Activated T-cell treated with anti-CD3 and anti-CD28 coated beads, Interleukin-2, amount 50 U/mL, for 48 hours (primary cell): ENCODE data around the gene STX5.
"Not testable (repeated sequence)": the region's sequence is repeated elsewhere in the genome, so short reads cannot be mapped to it uniquely, and the experiment has no call there.

Source experiments
- DNase-seq, 2 experiments: peaks; one replicate each; pipeline ENCODE4 v3.0.0-alpha.2; 2020

STX5 gene

DNA sequence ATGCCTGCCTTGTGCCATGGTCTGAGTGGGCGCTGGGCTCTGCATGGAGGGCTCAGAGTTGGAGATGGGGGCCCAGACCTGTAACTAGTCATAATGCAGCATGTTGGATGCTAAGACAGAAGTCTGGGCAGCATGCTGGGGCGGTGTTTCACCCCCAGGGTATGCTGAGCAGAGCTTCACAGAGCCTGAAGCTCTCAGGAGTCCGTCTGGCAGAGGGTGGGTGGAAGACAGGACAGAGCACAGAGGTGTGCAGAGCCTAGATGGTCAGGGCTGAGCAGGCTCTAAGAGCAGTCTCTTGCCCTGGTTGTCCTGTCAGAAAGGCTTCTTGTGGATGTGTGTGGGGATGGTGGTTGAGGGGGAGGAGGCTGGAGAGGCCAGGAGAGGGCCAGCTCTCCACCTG lies 53.4 kb downstream of the STX5 start:
- DNase-seq = no peak

DNA sequence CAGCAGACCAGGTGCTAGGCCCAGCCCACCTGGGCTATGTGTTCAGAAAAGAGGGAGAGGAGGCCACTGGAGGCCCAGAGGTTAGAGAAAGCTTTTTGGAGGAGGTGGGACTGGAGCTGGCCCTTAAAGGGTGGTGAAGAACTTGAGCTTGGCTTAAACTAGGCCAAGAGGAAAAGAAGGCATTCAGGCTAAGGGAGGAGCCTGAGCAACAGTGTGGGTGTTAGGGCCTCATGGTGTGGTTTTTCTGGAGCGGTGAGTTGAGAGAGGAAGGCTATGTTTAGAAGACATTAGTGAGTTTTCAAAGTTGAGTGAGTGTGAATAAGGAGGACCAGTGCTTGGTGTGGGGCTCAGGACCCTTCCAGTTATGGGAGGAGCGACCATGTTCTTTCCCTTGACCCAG lies 54.5 kb downstream of the STX5 start:
- peak in 1 of 2 experiments; percentile 44 for DNase-seq

DNA sequence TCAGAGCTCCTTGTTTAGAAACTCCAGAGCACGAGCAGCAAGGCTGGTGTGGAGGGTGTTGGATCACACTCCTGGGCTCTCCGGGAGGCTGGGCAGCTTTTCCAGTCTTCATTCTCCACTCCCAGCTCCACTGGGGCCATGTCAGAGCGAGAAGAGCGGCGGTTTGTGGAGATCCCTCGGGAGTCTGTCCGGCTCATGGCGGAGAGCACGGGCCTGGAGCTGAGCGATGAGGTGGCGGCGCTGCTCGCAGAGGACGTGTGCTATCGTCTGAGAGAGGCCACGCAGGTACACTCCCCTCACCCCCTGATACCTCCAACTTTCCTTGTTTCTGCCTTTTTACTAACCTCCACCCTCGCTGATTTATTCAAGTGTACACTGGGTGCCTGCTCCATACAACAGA lies 56.2 kb downstream of the STX5 start:
- no peak for DNase-seq

DNA sequence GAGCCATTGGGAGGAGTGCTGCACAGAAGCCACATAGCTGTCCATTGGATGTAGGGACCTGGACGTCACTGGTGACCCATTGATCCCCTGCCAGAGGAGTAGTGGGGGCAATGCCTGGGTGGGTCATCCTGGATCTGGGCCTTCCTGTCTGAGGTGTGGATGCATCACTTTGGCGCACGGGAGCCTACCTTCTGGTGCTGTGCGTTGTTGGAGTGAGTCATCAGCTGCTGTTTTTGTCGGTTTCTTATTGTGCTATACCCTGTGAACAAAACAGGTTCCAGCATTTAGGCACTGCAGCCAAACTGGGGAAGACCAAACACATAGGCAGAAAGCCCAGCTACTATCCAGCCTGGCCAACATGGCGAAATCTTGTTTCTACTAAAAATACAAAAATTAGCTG lies 57.4 kb downstream of the STX5 start:
- DNase-seq = no peak

DNA sequence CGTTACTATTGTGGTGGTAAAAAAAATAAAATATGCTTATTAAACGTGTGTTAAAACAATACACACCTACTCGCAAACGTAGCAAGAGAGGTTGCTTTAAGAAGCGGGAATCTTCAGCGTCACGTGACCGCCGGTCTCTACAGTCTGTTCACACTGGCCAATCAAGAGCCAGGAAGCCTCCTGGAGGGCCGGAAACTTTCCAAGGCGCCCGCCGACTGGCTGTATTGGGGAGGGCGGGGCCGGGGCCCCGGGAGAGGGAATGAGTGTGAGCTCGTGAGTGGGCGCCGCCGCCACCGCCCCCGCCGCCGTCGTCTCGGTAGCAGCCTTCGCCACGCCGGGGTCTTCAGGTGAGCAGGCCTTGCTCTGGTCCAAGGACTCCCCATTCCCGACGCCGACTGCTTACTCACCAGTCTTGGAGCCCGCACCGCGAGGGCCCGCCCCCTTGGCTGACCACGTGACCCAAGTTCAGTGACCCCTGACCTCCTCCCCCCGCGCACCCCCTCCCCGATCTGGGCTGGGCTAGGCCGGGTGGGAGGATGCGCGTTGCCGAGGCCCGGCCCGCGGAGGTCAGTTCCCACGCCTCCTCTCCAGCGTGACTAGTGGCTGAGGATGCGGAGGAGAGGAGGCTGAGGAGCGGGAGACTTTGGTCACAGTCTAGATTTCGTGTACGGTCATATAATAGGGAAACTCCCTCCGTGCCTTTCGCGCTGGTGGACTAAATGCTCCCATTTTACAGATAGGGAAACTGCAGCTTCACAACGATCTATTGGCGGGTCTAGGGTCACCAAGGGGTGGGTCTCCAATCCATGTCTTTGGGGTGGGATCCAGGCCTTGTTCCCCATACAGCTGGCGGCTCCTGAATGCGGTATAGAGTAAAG lies 60.5 kb downstream of the STX5 start, which contains the start of gene TAF6L:
Gene TAF6L, plus strand, starts transcription at position 253 of the 878 bp plus-strand sequence. CDS start 4,388 bp downstream, outside the sequence.
- peak; percentile 98 to 99 for DNase-seq

DNA sequence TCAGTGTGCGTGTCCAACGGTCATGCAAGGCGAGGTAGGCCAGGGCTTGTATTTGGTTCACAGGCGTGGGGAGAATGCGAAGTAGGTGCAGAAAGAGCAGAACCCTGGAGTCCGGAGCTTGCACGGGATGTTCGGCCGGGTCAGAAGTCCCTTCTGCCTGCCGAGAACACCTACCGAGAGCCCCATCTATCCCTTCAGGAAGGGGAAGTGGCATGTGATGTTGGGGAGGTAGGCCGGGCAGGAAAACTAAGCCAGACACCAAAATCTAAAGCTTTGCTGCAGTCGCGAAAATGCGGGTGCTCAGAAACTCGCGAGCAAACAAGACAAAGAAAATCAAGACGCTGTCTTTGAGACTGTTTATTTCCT lies 61.1 kb downstream of the STX5 start:
- peak; percentile 58 to 59 for DNase-seq

DNA sequence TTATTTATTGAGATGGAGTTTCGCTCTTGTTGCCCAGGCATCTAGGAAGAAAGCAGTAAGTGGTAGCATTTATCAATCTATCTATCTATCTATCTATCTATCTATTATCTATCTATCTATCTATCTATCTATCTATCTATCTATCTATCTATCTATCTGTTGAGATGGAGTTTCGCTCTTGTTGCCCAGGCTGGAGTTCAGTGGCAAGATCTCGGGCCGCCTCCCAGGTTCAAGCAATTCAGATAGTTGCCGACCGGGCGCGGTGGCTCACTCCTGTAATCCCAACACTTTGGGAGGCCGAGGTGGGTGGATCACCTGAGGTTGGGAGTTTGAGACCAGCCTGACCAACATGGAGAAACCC lies 71.0 kb downstream of the STX5 start:
- DNase-seq = not testable (repeated sequence)

DNA sequence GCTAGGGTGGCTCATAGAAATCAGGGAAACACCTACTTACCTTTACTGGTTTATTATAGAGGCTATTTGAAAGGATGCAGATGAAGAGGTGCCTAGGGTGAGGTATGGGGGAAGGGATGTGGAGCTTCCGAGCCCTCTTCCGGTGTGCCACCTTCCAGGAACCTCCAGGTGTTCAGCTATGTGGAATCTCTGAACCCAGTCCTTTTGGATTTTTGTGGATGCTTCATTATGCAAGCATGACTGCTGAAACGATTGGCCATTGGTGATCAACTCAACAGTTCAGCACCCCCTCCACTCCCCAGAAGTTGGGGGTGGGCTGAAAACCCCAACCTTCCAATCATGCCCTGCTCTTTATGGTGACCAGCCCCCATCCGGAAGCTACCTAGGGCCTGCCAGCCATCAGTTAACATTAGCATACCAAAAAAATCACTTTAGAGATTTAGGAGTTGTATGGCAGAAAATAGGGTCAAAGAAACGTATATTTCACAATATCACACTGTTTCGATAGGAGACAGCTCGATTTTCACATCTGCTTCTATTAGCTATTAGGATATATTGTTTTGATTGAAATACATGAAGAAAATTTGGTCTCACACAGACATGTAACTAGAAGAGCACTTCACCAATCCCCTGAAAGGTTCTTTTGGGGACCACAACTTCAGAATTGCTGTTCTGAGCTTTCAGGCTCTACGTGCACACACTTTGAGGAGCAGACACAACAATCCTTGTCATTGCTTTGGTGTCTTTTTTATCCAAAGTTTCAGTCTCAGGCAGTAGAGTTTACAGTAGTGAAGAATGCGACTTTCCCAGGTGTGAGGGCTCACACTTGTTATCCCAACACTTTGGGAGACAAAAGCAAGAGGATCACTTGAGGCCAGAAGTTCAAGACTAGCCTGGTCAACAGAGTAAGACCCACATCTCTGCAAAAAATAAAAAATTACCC lies 73.7 kb downstream of the STX5 start:
- DNase-seq = no peak
